Nephron progenitor cell (in vitro differentiated cells): ENCODE results near the gene ARHGAP36.

Experiments
- DNase-seq: peaks from one replicate; pipeline ENCODE4 v3.0.0; 2021
- H3K27ac Mint-ChIP-seq: 2 replicates; pipeline ENCODE4 v1.8.0; 2021; ENCODE audit warnings: mild to moderate bottlenecking, moderate library complexity, mixed read lengths
- H3K27me3 Mint-ChIP-seq: 2 replicates; pipeline ENCODE4 v1.8.0; 2021; ENCODE audit warnings: mild to moderate bottlenecking, low read depth, mixed read lengths; ENCODE audit not compliant: poor library complexity
- H3K36me3 Mint-ChIP-seq: 2 replicates; pipeline ENCODE4 v1.8.0; 2021; ENCODE audit warnings: low read depth, mixed read lengths
- H3K4me1 Mint-ChIP-seq: 2 replicates; pipeline ENCODE4 v1.8.0; 2021; ENCODE audit warnings: mixed read lengths
- H3K4me3 Mint-ChIP-seq: 2 replicates; pipeline ENCODE4 v1.8.0; 2021; ENCODE audit warnings: mild to moderate bottlenecking, moderate library complexity, mixed read lengths
- H3K9me3 Mint-ChIP-seq: 2 replicates; pipeline ENCODE4 v1.8.0; 2021; ENCODE audit warnings: mild to moderate bottlenecking, moderate library complexity, mixed read lengths
- TF ChIP-seq, protein P1 (sequence below): fragments of 200-600 bp; sonication (generic); IDR thresholded peaks from 2 replicates; pipeline ENCODE4 v1.5.0; 2021; ENCODE audit warnings: antibody characterized with exemption

ARHGAP36 gene

DNA sequence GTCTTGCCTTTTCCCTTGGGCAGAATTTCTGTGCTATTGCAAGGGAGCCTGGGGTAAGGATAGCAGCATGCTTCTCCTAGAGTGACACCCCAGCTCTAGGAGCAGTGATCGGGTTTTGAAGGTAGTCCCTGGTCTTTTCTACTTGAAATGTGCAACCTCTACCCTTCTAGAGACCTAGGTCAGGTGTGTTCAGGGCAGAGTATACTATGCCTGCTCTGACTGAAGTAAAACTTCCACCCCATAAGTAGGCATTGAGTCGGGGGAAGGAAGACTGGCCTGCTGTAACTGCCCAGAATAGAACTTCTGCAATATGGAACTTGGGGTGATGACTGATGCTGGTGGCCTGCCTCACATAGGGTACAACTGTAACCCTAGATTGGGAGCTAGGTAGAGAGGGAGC lies 80.9 kb downstream of the ARHGAP36 start:
- H3K36me3 Mint-ChIP-seq = no peaks in the 10 kb centered on the region
- no peak overlapping the region for H3K27ac Mint-ChIP-seq
- TF ChIP-seq, protein P1, sequence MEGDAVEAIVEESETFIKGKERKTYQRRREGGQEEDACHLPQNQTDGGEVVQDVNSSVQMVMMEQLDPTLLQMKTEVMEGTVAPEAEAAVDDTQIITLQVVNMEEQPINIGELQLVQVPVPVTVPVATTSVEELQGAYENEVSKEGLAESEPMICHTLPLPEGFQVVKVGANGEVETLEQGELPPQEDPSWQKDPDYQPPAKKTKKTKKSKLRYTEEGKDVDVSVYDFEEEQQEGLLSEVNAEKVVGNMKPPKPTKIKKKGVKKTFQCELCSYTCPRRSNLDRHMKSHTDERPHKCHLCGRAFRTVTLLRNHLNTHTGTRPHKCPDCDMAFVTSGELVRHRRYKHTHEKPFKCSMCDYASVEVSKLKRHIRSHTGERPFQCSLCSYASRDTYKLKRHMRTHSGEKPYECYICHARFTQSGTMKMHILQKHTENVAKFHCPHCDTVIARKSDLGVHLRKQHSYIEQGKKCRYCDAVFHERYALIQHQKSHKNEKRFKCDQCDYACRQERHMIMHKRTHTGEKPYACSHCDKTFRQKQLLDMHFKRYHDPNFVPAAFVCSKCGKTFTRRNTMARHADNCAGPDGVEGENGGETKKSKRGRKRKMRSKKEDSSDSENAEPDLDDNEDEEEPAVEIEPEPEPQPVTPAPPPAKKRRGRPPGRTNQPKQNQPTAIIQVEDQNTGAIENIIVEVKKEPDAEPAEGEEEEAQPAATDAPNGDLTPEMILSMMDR = no peak
- no peak for DNase-seq
- H3K9me3 Mint-ChIP-seq = peaks cover 5% of the 10 kb centered on the region
- no peak overlapping the region for H3K4me3 Mint-ChIP-seq
- H3K4me1 Mint-ChIP-seq = no peaks in the 10 kb centered on the region
- H3K27me3 Mint-ChIP-seq = peaks cover 7% of the 10 kb centered on the region
